ENCODE measurements around the gene GSTA5. TPM values are rescaled to one million over a fixed set of nuclear protein-coding genes. Genes with fewer than 3 reads are reported as not detected.
"Not testable (repeated sequence)": the region's sequence is repeated elsewhere in the genome, so short reads cannot be mapped to it uniquely, and the experiment has no call there.

Gene GSTA5
- total RNA-seq, 1 experiment from 2014 or later, result not detected

- Mint-ChIP-seq H3K27me3 (ENCODE audit: low read depth) (no peaks in the 10 kb centered on the region), H3K4me1 (peaks cover 12% of the 10 kb centered on the region), H3K9me3 (no peaks in the 10 kb centered on the region), H3K27ac (no peak overlapping the region), H3K4me3 (no peak overlapping the region), H3K36me3 (no peaks in the 10 kb centered on the region)
- ChIA-PET CTCF (interaction anchor here (0.8 kb wide), 1 partner anchor 9 kb away, joined by 3 read pairs; no protein-coding TSS in a partner anchor), POLR2A (no interaction called here)
- no peak for DNase-seq (ENCODE audit: low spot score)
- ATAC-seq, result no peak
- no peak for TF ChIP-seq CBFB (CRISPR knock-in tag; IDR thresholded peaks at IDR 0.05; ENCODE audit: low read depth)
- TF ChIP-seq ZNF281 (CRISPR knock-in tag; IDR thresholded peaks at IDR 0.05), result no peak
- TF ChIP-seq ATF6 (CRISPR knock-in tag; IDR thresholded peaks at IDR 0.05), result no peak
- no peak for TF ChIP-seq IRF1 (CRISPR knock-in tag; IDR thresholded peaks at IDR 0.05)
- TF ChIP-seq STAT6 (CRISPR knock-in tag; conservative IDR thresholded peaks at IDR 0.05; ENCODE audit: low read depth), result no peak
- TF ChIP-seq TEAD4 (CRISPR knock-in tag; IDR thresholded peaks at IDR 0.05), result no peak
- no peak for TF ChIP-seq SMAD3 (CRISPR knock-in tag; IDR thresholded peaks at IDR 0.05; ENCODE audit: borderline replicate concordance)
- no peak for TF ChIP-seq ZNF425 (CRISPR knock-in tag; conservative IDR thresholded peaks at IDR 0.05)
- TF ChIP-seq E2F4 (CRISPR knock-in tag; IDR thresholded peaks at IDR 0.05; ENCODE audit: borderline replicate concordance, low read depth), result no peak
- no peak for TF ChIP-seq ZNF423 (CRISPR knock-in tag; IDR thresholded peaks at IDR 0.05)
- TF ChIP-seq, protein P1, sequence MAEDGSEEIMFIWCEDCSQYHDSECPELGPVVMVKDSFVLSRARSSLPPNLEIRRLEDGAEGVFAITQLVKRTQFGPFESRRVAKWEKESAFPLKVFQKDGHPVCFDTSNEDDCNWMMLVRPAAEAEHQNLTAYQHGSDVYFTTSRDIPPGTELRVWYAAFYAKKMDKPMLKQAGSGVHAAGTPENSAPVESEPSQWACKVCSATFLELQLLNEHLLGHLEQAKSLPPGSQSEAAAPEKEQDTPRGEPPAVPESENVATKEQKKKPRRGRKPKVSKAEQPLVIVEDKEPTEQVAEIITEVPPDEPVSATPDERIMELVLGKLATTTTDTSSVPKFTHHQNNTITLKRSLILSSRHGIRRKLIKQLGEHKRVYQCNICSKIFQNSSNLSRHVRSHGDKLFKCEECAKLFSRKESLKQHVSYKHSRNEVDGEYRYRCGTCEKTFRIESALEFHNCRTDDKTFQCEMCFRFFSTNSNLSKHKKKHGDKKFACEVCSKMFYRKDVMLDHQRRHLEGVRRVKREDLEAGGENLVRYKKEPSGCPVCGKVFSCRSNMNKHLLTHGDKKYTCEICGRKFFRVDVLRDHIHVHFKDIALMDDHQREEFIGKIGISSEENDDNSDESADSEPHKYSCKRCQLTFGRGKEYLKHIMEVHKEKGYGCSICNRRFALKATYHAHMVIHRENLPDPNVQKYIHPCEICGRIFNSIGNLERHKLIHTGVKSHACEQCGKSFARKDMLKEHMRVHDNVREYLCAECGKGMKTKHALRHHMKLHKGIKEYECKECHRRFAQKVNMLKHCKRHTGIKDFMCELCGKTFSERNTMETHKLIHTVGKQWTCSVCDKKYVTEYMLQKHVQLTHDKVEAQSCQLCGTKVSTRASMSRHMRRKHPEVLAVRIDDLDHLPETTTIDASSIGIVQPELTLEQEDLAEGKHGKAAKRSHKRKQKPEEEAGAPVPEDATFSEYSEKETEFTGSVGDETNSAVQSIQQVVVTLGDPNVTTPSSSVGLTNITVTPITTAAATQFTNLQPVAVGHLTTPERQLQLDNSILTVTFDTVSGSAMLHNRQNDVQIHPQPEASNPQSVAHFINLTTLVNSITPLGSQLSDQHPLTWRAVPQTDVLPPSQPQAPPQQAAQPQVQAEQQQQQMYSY (CRISPR knock-in tag; IDR thresholded peaks at IDR 0.05), result no peak
- TF ChIP-seq ZNF138 (CRISPR knock-in tag; conservative IDR thresholded peaks at IDR 0.05), result no peak
- TF ChIP-seq TCF7 (CRISPR knock-in tag; IDR thresholded peaks at IDR 0.05; ENCODE audit: low read depth), result no peak
- TF ChIP-seq, protein P2, sequence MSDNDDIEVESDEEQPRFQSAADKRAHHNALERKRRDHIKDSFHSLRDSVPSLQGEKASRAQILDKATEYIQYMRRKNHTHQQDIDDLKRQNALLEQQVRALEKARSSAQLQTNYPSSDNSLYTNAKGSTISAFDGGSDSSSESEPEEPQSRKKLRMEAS (CRISPR knock-in tag; IDR thresholded peaks at IDR 0.05), result no peak
- TF ChIP-seq EMX1 (CRISPR knock-in tag; IDR thresholded peaks at IDR 0.05), result no peak
Observed at GRCh38 chr6:52871621-52872020, 31.0 kb upstream of the GSTA5 start.

GRCh38 chr6:52870335-52871091 lies 29.9 kb upstream of the GSTA5 start:
- H3K27me3 Mint-ChIP-seq (ENCODE audit: low read depth); H3K4me3 Mint-ChIP-seq; H3K9me3 Mint-ChIP-seq; ATAC-seq; CTCF ChIA-PET; H3K27ac Mint-ChIP-seq; POLR2A ChIA-PET; H3K36me3 Mint-ChIP-seq; DNase-seq (ENCODE audit: low spot score): not testable (repeated sequence)
- H3K4me1 Mint-ChIP-seq, result peaks cover 12% of the 10 kb centered on the region

- H3K9me3 Mint-ChIP-seq; H3K27ac Mint-ChIP-seq; H3K4me3 Mint-ChIP-seq; POLR2A ChIA-PET; H3K27me3 Mint-ChIP-seq (ENCODE audit: low read depth); H3K36me3 Mint-ChIP-seq: not testable (repeated sequence)
- DNase-seq (ENCODE audit: low spot score), result peak; percentile 30
- peak; percentile 87 for ATAC-seq
- H3K4me1 Mint-ChIP-seq, result peaks cover 12% of the 10 kb centered on the region
- CTCF ChIA-PET, result interaction anchor here (1.4 kb wide), 1 partner anchor 13 kb away, joined by 5 read pairs; no protein-coding TSS in a partner anchor
Observed at GRCh38 chr6:52868899-52869298, 28.3 kb upstream of the GSTA5 start.

Measured in WTC11 (cell line).